HG03342 (cell line): ENCODE measurements around the gene DDR1.

Experiments
- ATAC-seq: cut with Tn5 transposase; IDR thresholded peaks from one replicate; pipeline ENCODE4 v1.9.1; 2021; ENCODE audit warnings: mild to moderate bottlenecking, moderate library complexity; ENCODE audit not compliant: unreplicated experiment

The DDR1 gene

DNA sequence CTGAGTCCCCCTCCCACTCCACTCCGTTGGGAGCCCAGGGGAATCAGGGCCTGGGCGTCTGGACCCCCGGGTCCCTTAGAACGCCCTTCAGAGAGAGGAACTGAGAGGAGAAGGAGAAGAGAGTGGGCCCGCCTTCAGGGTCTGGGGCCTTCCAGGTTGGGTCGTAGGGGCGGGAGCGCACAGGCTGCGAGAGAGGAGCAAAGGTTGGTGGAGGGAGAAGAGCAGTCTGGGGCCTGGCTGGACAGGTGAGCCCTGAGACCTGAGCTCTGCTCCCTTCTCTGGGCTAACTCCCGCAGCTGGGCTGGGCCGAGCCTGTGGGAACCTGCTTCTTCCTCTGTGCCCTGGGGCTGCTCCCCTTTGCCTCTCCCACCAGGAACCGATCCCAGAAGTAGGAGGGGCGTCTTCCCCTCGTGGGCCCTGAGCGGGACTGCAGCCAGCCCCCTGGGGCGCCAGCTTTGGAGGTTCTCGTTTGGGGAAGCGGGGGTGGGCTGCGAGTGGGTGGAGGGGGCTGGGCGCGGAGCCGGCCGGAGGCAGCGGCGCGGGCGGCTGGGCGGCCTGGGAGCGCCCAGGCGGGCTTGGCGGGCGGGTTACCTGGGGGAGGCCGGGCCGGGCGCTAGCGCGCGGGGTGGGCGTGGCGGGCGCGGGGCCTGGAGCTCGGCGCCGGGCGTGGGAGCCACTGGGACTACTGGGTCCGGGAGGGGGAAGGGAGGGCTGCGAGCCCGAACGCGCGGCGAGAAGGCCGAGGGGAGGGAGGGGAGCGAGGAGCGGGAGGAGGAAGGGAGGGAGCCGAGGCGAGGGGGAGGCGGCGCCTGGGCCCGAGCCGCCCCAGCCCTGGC lies at the start of gene DDR1:
DDR1 (plus strand) TSS at position 835 of the 836 bp plus-strand sequence. CDS start 4,211 bp downstream, outside the sequence.
- ATAC-seq = no peak

DNA sequence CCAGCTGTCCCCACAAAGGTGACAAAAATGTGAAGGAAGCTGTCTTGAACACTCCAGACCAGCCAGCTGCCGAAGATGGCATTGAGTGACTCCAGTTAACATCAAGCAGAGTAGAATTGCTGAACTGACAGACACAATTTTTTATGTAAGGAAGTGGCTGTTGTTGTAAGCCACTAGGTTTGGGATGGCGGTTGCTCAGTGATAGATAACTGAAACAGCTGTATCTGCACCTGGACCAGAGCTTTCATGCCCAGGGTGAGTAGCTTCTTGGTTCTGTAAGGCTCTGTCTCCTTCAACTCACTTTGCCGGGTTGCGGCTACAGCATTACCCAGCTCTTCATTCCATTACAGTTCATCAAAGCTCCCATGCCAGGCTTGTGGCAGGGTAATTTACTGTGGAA lies 49.7 kb upstream of the DDR1 start:
- no peak for ATAC-seq

DNA sequence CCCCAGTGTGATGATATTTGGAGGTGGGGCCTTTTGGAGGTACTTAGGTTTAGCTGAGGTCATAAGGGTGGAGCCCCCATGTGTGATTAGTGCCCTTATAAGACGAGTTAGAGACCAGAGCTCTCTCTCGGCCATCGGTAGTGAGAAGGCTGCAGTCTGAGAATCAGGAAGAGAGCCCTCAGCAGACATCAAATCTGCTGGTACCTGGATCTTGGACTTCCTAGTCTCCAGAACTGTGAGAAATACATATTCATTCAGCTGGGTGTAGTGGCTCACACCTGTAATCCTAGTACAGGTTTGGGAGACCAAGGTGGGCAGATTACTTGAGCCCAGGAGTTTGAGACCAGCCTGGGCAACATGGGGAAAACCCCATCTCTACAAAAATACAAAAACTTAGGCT lies 48.7 kb upstream of the DDR1 start:
- ATAC-seq = no peak

DNA sequence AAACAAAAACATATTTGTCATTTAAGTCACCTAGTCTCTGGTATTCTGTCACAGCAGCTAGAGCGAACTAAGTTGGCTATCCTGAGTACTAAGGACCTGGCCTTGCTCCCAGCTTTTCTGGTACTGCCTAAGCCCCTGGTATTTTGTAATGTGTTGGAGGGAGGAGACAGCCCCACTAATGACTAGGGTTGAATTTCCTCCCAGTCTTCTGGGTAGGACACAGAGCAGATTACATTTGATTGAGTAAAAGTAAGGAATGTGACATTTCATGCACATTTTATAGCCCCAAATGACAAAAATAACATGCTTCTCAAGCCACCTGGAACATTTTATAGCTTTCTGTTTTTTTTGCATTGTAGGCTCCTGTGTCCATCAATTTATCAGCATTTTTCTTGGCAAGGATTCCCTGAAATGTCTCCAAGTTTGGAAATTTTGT lies 47.9 kb upstream of the DDR1 start:
- no peak for ATAC-seq

DNA sequence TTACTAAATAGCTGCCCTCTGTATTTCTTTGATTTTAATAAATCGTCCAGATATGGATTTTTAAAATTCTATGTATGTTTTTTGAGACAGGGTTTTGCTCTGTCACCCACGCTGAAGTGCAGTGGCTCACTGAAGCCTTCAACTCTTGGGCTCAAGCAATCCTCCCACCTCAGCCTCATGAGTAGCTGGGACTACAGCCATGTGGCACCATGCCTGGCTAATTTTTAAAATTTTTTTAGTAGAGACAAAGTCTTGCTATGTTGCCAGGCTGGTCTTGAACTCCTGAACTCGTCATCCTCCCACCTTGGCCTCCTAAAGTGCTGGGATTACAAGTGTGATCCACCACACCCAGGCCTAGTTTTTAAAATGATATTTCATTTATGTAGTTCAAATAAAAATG lies 47.4 kb upstream of the DDR1 start:
- no peak for ATAC-seq

DNA sequence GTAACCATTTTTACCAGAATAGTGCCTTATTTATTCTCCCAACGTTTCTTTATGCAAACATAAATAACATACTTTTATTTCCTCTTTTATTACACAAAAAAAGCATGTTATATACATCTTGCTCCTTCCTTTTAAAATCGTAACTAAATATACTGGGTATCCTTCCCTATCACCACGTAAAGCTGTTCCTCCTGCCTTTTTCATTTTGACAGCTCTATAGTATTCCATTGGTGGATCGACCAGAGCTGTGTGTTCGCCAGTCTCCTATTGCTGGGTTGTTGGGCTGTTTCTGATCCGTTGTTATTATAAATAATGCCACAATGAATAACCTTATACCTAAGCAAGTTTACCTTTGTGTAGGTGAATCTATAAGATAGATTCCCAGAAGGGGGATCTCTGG lies 46.9 kb upstream of the DDR1 start:
- ATAC-seq = no peak

DNA sequence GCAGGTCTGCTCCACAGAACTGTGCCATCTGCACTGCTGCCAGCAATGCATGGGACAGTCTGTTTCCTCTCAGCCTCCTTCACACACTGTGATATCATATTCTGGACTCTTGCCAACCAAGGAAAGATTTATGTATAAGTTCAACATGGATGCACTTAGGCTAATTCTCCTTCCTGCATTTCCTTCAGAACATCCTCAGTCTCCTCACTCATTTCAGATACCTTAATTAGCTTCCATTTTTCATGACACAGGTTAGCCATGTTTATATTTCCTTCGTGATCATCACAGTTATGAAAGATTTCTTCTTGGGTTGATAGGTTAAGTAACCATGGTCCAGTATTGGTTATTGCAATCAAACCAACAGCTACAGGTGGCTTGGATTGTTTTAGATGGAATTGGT lies 46.4 kb upstream of the DDR1 start:
- no peak for ATAC-seq

DNA sequence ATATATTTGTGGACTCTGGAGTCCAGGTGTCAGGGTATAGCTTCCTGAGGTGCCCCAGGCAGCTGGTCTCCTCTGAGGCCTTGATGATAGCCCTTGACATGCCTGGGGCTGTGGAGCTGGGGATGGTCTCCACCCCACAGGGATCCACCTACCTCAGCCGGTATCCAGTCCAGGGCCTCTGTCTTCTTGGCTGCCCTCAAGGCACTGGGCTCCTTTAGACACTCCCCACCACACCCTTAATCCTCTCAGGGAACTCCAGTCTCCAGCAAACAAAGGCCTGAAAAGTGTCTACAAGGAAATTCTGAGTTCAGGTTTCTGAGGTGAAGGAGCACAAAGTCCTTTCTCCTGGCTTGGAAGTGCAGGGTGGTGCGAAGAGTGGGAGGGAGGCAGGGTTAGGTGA lies 44.6 kb upstream of the DDR1 start:
- ATAC-seq = no peak

DNA sequence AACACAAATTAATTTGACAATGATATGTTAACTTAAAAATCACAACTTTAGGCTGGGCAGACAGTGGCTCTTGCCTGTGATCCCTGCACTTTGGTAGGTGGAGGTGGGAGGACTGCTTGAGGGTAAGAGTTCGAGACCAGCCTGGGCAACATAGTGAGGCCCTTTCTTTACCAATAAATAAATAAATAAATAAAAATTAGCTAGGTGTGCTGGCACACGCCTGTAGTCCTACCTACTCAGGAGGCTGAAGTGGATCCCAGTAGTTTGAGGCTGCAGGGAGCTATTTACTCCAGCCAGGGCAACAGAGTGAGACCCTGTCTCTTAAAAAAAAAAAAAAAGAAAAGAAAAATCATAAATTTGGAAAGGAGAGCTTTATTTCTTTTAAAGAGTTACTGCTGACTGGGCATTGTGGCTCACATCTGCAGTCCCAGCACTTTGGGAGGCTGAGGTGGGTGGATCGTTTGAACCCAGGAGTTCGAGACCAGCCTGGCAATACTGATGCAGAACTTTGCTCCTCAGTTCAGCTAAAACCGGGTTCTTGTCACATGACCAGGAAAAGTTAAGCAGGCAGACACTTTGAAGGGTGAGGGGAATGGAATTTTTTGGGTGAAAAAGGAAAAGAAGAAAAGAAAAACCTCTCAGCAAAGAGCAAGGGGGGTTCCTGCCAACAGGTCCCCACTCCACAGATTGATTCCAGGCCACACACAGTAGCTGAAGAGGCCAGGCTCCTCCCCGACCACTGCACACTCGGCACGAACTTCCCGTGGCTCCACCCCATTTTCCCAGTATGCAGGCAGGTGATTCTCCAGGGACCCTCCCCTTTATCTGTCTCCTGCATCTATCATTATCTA lies 44.0 kb upstream of the DDR1 start:
- no peak for ATAC-seq

DNA sequence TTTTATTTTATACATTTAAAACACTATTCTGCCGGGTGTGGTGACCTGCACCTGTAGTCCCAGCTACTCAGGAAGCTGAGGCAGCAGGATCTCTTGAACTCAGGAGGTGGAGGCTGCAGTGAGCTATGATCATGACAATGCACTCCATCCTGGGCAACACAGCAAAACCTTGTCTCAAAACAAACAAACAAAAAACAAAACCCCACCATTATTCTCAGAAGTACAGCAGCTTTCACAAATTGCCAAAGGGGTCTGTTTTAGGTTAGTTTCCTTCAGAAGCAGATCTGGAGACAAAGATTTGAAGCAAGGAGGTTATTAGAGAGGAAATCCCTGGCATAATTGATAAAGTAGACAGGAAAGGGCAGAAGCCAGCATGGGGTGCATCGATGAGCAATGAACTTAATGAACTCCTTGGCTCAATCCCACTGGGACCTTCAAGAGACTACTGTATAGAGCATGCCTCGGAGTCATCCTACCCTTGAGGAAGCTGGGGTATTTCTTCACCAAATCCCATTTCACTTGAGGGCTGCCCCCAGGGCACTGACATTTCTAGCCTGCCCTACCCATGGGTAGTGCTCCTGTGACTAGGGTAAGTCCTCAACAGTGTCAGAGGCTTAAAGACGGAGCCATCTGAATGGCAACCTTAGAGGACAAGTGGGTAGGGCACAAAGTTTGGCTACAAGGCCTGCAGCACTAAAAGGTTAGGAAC lies 43.2 kb upstream of the DDR1 start:
- no peak for ATAC-seq

DNA sequence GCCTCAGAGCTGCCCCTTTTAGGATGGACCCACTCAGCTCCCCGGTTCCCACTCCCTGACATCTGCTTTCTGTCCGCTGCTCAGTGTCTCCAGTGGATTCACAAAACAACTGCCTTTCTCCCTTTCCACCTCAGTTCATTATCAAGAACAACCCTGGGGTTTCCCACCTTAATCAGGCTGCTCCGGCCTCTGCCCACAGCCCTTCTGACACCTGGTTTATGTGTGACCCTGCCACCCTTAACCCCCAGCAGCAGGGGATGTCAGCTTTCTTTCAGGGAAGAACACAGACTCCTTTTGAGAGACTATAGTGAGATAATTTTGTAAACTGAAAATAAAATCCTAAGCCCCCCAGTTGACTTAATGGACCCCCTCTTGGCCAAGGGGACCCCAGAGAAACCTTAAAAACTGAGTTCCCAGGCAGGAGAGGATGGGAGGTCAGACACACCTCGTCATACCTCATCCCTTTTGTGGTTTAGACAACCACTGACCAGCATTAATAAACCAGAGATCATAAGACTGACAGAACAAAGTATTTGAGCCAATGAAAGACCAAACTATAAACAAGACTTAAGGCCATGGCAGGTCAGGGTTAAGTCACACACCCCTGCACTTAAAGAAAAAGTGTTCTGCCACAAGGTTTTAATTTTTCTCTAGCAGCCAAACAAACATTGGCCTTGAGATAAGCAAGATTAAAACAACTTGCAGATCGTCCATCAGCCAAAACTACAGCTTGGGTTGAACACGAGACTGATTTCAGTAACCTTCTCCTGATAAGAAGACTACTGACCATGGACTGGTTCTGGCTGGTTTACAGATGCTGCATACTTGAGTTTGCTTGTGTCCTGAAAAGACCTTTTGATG lies 42.4 kb upstream of the DDR1 start:
- no peak for ATAC-seq

DNA sequence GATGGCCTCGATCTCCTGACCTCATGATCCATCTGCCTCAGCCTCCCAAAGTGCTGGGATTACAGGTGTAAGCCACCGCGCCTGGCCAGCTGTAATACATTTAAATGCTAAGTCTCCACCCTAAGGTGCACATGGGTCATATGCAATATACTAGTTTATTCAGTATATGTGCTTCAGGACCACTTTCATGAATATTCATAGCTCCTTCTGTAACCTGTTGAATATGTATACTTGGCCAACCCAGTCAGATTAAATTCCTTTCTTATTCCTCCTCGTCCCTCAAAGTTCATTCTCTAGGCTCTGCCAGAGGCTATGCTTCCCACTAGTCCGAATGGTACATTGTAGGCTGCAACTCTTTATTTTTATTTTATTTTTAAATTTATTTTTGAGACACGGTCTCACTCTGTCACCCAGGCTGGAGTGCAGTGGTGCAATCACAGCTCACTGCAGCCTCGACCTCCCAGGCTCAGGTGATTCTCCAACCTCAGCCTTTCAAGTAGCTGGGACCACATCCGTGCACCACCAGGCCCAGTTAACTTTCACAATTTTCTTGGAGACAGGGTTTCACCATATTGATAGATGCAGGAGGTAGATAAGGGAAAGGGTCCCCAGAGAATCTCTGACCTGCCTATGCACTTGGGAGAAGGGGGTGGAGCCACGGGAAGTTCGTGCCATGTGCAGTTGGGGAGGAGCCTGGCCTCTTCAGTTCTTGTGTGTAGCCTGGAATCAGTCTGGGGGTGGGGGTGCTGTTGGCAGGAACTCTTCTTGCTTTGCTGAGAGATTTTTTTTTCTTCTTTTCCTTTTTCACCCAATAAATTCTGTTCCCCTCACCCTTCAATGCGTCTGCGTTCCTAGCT lies 41.3 kb upstream of the DDR1 start:
- ATAC-seq = no peak

DNA sequence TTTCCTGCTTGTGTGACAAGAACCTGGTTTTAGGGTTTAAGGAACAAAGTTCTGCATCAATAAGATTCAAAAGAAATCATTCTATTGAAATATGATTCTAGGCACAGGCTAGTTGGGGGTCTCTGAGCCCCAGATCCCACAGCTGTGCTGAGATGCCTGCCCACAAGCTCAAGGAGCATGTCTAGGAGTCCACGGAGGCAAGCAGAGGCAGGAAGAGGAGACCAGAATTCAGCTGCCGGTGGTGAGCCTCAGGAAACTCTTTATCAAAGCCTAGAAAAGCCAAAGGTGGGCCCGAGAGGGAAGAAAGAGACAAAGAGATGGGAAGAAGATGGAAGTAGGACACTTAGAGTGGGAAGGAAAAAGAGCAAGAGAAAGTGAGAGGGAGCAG lies 40.7 kb upstream of the DDR1 start:
- ATAC-seq = no peak

DNA sequence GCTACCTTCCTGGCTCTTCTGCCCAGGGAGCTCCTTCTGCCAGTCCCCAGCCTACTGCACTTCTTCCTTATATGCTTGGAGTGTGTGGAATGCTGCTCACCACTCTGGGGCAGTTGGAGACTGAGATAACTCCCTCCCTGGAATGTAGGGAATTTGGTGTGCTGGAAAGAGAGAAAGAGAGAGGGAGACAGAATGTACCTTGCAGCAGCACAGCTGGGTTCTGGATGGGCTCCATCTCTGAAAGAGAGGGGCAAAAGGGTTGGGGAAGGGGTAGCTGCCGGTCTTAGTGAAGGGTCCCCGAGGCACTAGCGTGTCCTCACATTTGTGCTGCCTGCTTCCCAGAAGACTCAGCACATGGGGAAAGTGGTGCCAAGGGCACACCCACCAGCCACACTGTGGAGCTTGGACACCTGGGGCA lies 40.2 kb upstream of the DDR1 start:
- no peak for ATAC-seq

DNA sequence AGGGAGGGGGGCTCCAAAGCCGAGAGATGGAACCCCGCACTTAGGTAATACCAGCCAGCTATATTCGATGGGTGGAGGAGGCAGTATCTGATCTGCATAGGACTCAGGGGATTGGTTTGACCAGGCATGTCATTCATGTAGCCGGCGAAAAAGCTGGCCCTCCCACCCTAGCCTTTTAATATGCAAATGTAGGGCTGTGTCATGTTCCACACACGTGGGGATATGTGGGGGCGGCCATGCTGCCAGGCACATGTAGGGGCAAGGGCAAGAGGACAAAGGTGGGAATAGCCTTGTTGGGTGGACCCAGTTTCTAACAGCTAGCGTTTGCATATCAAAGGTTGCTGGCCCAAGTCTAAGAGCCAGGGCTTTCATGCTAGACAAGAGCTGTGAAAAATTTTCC lies 39.1 kb upstream of the DDR1 start:
- ATAC-seq = no peak

DNA sequence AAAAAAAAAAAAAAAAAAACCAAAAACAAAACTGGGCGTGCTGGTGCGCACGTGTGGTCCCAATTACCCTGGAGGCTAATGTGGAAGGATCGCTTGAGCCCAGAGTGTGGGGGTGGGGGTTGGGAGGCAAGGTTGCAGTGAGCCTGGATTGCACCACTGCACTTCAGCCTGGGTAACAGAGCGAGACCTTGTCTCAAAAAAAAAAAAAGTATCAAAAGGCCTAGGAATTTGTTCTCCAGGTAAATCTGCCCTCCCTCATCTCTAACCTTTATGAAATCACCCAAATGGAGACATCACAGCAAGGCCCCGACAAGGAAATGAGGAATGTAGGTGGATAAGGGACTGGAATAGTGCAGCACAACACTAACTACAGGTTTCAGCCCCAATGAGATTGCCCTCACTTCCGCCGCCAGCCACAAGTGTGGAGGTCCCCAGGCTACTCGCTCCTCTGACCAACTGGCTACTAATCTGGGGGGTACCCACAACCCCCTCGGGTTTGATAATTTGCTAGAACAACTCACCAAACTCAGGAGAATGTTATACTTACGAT lies 36.8 kb upstream of the DDR1 start:
- ATAC-seq = no peak

DNA sequence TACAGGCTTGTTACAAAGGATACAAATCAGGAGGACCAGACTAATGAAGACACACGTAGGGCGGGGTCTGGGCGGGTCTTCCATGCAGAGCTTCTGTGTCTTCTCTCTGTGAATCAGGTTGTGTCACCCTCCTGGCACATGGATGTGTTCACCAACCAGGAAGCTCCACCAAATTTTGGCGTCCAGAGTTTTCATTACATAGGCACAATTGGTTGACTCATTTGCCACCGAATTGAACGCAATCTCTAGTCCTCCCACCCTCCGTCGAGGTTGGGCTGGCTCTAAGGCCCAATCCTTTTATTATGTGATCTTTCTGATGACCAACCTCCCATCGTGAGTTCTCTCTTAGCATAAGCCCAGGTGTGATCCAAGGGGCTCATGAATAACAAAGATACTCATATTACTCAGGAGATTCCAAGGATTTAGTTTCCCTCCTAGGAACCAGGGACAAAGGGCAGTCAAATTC lies 36.3 kb upstream of the DDR1 start:
- no peak for ATAC-seq

DNA sequence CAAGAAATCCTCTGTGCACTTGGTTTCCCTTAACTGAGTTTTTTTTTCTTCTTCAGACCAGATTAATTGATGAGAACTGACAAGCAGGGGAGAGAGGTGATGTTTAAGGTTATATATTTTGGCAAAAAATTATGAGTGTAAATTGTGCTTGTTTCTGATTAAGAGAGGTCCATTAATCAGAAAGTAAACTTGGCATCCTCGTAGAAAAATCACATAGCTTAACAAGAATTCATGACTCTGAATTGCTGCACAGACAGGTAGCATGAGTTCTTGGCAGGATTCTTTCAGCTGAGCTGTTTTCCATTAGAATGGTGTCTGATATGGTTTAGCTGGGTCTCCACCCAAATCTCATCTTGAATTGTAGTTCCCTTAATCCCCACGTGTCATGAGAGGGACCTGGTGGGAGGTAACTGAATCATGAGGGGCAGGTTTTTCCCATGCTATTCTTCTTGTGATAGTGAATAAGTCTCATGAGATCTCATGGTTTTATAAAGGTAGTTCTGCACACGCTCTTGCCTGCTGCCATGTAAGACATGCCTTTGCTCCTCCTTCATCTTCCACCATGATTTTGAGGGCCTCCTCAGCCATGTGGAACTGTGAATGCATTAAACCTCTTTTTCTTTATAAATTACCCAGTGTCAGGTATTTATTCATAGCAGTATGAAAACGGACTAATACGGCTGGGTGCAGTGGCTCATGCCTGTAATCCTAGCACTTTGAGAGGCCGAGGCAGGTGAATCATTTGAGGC lies 34.2 kb upstream of the DDR1 start:
- no peak for ATAC-seq
